Measurements from ENCODE around the gene SEZ6. TPM values are rescaled to one million over a fixed set of nuclear protein-coding genes. Genes with fewer than 3 reads are reported as not detected.

SEZ6 gene
- total RNA-seq, 4 donors from 2014 or later: not detected

- Histone ChIP-seq H3K4me3 (peak overlapping the region; percentile 85), H3K4me1 (peaks cover 48% of the 10 kb centered on the region), H3K9me3 (no peaks in the 10 kb centered on the region), H3K27me3 (no peaks in the 10 kb centered on the region), H3K27ac (peak overlapping the region; percentile 93), H3K36me3 (no peaks in the 10 kb centered on the region)
- no peak for TF ChIP-seq EP300 (IDR thresholded peaks at IDR 0.05)
- peak in 1 of 3 donors; percentile 50 for TF ChIP-seq POLR2AphosphoS5 (IDR thresholded peaks at IDR 0.05)
- no peak for DNase-seq (ENCODE audit: low spot score in 2 of 2)
- 3% methylated on average over 11 of the region's 15 CpGs for WGBS
Observed at GRCh38 chr17:28948873-28949184, 57.0 kb downstream of the SEZ6 start.

- 22% methylated on average over 4 of the region's 4 CpGs for WGBS
- peak overlapping the region; percentile 93 for H3K27ac ChIP-seq
- H3K4me1 ChIP-seq: peaks cover 48% of the 10 kb centered on the region
- H3K36me3 ChIP-seq: peaks cover 4% of the 10 kb centered on the region
- H3K4me3 ChIP-seq: peak overlapping the region; percentile 85
- H3K9me3 ChIP-seq: no peaks in the 10 kb centered on the region
- H3K27me3 ChIP-seq: no peaks in the 10 kb centered on the region
- no peak for DNase-seq (ENCODE audit: low spot score in 2 of 2)
- no peak for TF ChIP-seq POLR2A (IDR thresholded peaks at IDR 0.05)
- TF ChIP-seq POLR2AphosphoS5 (IDR thresholded peaks at IDR 0.05): no peak
- no peak for TF ChIP-seq EP300 (IDR thresholded peaks at IDR 0.05)
- TF ChIP-seq CTCF (IDR thresholded peaks at IDR 0.05): no peak
Observed at GRCh38 chr17:28948342-28948741, 57.5 kb downstream of the SEZ6 start.

- no peak for DNase-seq (ENCODE audit: low spot score in 2 of 2)
- WGBS: 51% methylated on average over 3 of the region's 3 CpGs
- TF ChIP-seq POLR2AphosphoS5 (IDR thresholded peaks at IDR 0.05) (no peak), POLR2A (IDR thresholded peaks at IDR 0.05) (no peak), EP300 (IDR thresholded peaks at IDR 0.05) (no peak), CTCF (IDR thresholded peaks at IDR 0.05) (no peak)
- H3K27ac ChIP-seq: no peak overlapping the region
- no peaks in the 10 kb centered on the region for H3K9me3 ChIP-seq
- H3K27me3 ChIP-seq: no peaks in the 10 kb centered on the region
- H3K4me1 ChIP-seq: peaks cover 43% of the 10 kb centered on the region
- H3K36me3 ChIP-seq: peaks cover 9% of the 10 kb centered on the region
- no peak overlapping the region for H3K4me3 ChIP-seq
Observed at GRCh38 chr17:28947639-28948038, 58.2 kb downstream of the SEZ6 start.

- DNase-seq (ENCODE audit: low spot score in 2 of 2): no peak
- 42% methylated on average over 4 of the region's 4 CpGs for WGBS
- TF ChIP-seq POLR2AphosphoS5 (IDR thresholded peaks at IDR 0.05) (no peak), EP300 (IDR thresholded peaks at IDR 0.05) (no peak), POLR2A (IDR thresholded peaks at IDR 0.05) (no peak), CTCF (IDR thresholded peaks at IDR 0.05) (no peak)
- peaks cover 49% of the 10 kb centered on the region for H3K4me1 ChIP-seq
- peaks cover 9% of the 10 kb centered on the region for H3K36me3 ChIP-seq
- no peaks in the 10 kb centered on the region for H3K27me3 ChIP-seq
- H3K4me3 ChIP-seq: no peak overlapping the region
- H3K27ac ChIP-seq: peak overlapping the region; percentile 30
- H3K9me3 ChIP-seq: no peaks in the 10 kb centered on the region
Observed at GRCh38 chr17:28946239-28946638, 59.6 kb downstream of the SEZ6 start.

- H3K4me3 ChIP-seq: no peak overlapping the region
- H3K36me3 ChIP-seq: peaks cover 9% of the 10 kb centered on the region
- no peaks in the 10 kb centered on the region for H3K27me3 ChIP-seq
- H3K27ac ChIP-seq: peak overlapping the region; percentile 30
- 52% methylated on average over 8 of the region's 8 CpGs for WGBS
- no peak for TF ChIP-seq CTCF (IDR thresholded peaks at IDR 0.05)
- TF ChIP-seq POLR2A (IDR thresholded peaks at IDR 0.05): no peak
- TF ChIP-seq EP300 (IDR thresholded peaks at IDR 0.05): no peak
- TF ChIP-seq POLR2AphosphoS5 (IDR thresholded peaks at IDR 0.05): no peak
- H3K4me1 ChIP-seq: peaks cover 55% of the 10 kb centered on the region
- DNase-seq (ENCODE audit: low spot score in 2 of 2): no peak
- H3K9me3 ChIP-seq: no peaks in the 10 kb centered on the region
Observed at GRCh38 chr17:28944862-28945741, 60.7 kb downstream of the SEZ6 start.
